Upper lobe of left lung (tissue), 6 donors: Measurements from ENCODE around the gene PCGF3. TPM values are rescaled to one million over a fixed set of nuclear protein-coding genes. Genes with fewer than 3 reads are reported as not detected.

Source experiments
- ATAC-seq, 2 donors: fragments of 200-7000 bp; cut with Tn5 transposase; one replicate each; pipeline ENCODE4 v1.9.1; 2022; ENCODE audit warnings: mild to moderate bottlenecking in 2 of 2, moderate library complexity in 2 of 2; ENCODE audit not compliant: low FRiP score in 2 of 2
- DNase-seq, 2 donors: peaks; one replicate each; pipeline ENCODE4 v3.0.0-alpha.2; 2019 to 2020
- H3K27ac ChIP-seq, 4 donors: fragments of 200-600 bp; sonication (generic); one replicate each; pipeline ENCODE4 v1.5.1; 2016 to 2019
- H3K27me3 ChIP-seq, 4 donors: fragments of 200-600 bp; sonication (generic); one replicate each; pipeline ENCODE4 v1.5.1; 2017 to 2019
- H3K36me3 ChIP-seq, 4 donors: fragments of 200-600 bp; sonication (generic); one replicate each; pipeline ENCODE4 v1.5.1; 2016 to 2019
- H3K4me1 ChIP-seq, 4 donors: fragments of 200-600 bp; sonication (generic); one replicate each; pipeline ENCODE4 v1.5.1; 2018 to 2019
- H3K4me3 ChIP-seq, 4 donors: fragments of 200-600 bp; sonication (generic); one replicate each; pipeline ENCODE4 v1.5.1; 2017 to 2019; ENCODE audit warnings: mild to moderate bottlenecking in 2 of 4, moderate library complexity in 1 of 4
- H3K9me3 ChIP-seq, 4 donors: fragments of 200-600 bp; sonication (generic); one replicate each; pipeline ENCODE4 v1.5.1; 2018 to 2019
- CTCF ChIP-seq, 6 experiments: fragments of 450-650 bp in 4 of 6; fragments of 200-600 bp in 2 of 6; sonication (generic) in 2 of 6; IDR thresholded peaks; one replicate each; pipeline ENCODE4 v1.5.1; 2016 to 2019; ENCODE audit warnings: antibody characterized with exemption in 6 of 6
- EP300 ChIP-seq, 4 donors: sonication (generic); formaldehyde crosslinking; IDR thresholded peaks; one replicate each; pipeline ENCODE4 v1.5.1; 2017; ENCODE audit warnings: antibody characterized with exemption in 4 of 4, control low read depth in 2 of 4
- POLR2A ChIP-seq, 4 donors: fragments of 450-650 bp; IDR thresholded peaks; one replicate each; pipeline ENCODE4 v1.5.1; 2016 to 2017; ENCODE audit warnings: antibody characterized with exemption in 4 of 4, mild to moderate bottlenecking in 2 of 4
- POLR2AphosphoS5 ChIP-seq, 2 donors: sonication (generic); formaldehyde crosslinking; IDR thresholded peaks; one replicate each; pipeline ENCODE4 v1.5.1; 2017; ENCODE audit warnings: antibody characterized with exemption in 2 of 2
- WGBS, 2 donors: methylation state at CpG; one replicate each; pipeline ENCODE4 v1.1.5; 2017 to 2018; 5-methylcytosine and 5-hydroxymethylcytosine counted together
- total RNA-seq, 6 donors: library from RNA; depleted of rRNA in 4 of 6; stranded (reverse); fragments of >200 nt in 4 of 6; gene quantifications; one replicate each; pipeline versions ENCODE4 v1.1.0 to v1.2.1, GENCODE V29; 2016 to 2021
- donor health status: DM: no; HTN: no; CAD: no; lungs with moderate emphysema.
- donor health status: DM: no; HTN: yes; CAD: no; lungs with severe emphysema.

PCGF3 gene
- total RNA-seq, 6 donors from 2014 or later: 36.4 to 150 (median 41.0) TPM

- TF ChIP-seq POLR2AphosphoS5 (IDR thresholded peaks at IDR 0.05): no peak
- no peak for TF ChIP-seq EP300 (IDR thresholded peaks at IDR 0.05)
- no peak for TF ChIP-seq CTCF (IDR thresholded peaks at IDR 0.05)
- no peak for TF ChIP-seq POLR2A (IDR thresholded peaks at IDR 0.05)
- Histone ChIP-seq H3K9me3 (no peaks in the 10 kb centered on the region), H3K4me3 (no peak overlapping the region), H3K27ac (no peak overlapping the region), H3K27me3 (no peaks in the 10 kb centered on the region), H3K36me3 (peaks cover 0 to 8% (median 0%) of the 10 kb centered on the region in 4 donors), H3K4me1 (peaks cover 0 to 35% (median 0%) of the 10 kb centered on the region in 4 donors)
- DNase-seq: no peak
- WGBS, 2 donors: 89 to 93% methylated on average over 10 to 18 of the region's 18 CpGs
- no peak for ATAC-seq
Observed at GRCh38 chr4:714087-714486, 8.5 kb downstream of the PCGF3 start.

- Histone ChIP-seq H3K36me3 (peaks cover 0 to 9% (median under 1%) of the 10 kb centered on the region in 4 donors), H3K27ac (no peak overlapping the region), H3K4me3 (no peak overlapping the region), H3K27me3 (no peaks in the 10 kb centered on the region), H3K9me3 (no peaks in the 10 kb centered on the region), H3K4me1 (peaks cover 12 to 38% (median 14%) of the 10 kb centered on the region in 4 donors)
- ATAC-seq (no peak), DNase-seq (no peak)
- WGBS, 2 donors: 85 to 86% methylated on average over 15 to 34 of the region's 34 CpGs
- no peak for TF ChIP-seq POLR2AphosphoS5 (IDR thresholded peaks at IDR 0.05)
- no peak for TF ChIP-seq CTCF (IDR thresholded peaks at IDR 0.05)
- no peak for TF ChIP-seq EP300 (IDR thresholded peaks at IDR 0.05)
- TF ChIP-seq POLR2A (IDR thresholded peaks at IDR 0.05): no peak
Observed at GRCh38 chr4:717601-718320, 12.1 kb downstream of the PCGF3 start.

- DNase-seq (no peak), ATAC-seq (no peak)
- TF ChIP-seq POLR2AphosphoS5 (IDR thresholded peaks at IDR 0.05): no peak
- WGBS, 2 donors: 89 to 91% methylated on average over 7 to 8 of the region's 8 CpGs
- Histone ChIP-seq H3K4me3 (no peak overlapping the region), H3K36me3 (peaks cover 0 to 16% (median 7%) of the 10 kb centered on the region in 4 donors), H3K27me3 (no peaks in the 10 kb centered on the region), H3K9me3 (no peaks in the 10 kb centered on the region), H3K4me1 (peaks cover 12 to 35% (median 14%) of the 10 kb centered on the region in 4 donors), H3K27ac (no peak overlapping the region)
Observed at GRCh38 chr4:718460-718859, 12.8 kb downstream of the PCGF3 start.

- peak overlapping the region in 3 of 4 donors; percentile 53 to 57 (median 55) for H3K27ac ChIP-seq
- peaks cover 12 to 35% (median 14%) of the 10 kb centered on the region in 4 donors for H3K4me1 ChIP-seq
- ATAC-seq: no peak
- 94 to 95% methylated on average over 58 to 59 of the region's 59 CpGs for WGBS, 2 donors
- H3K4me3 ChIP-seq: no peak overlapping the region
- H3K9me3 ChIP-seq: no peaks in the 10 kb centered on the region
- peaks cover 0 to 11% (median 8%) of the 10 kb centered on the region in 4 donors for H3K36me3 ChIP-seq
- DNase-seq: peak in 1 of 2 donors; percentile 74
- no peaks in the 10 kb centered on the region for H3K27me3 ChIP-seq
- TF ChIP-seq CTCF (IDR thresholded peaks at IDR 0.05) (no peak), POLR2A (IDR thresholded peaks at IDR 0.05) (no peak), EP300 (IDR thresholded peaks at IDR 0.05) (no peak), POLR2AphosphoS5 (IDR thresholded peaks at IDR 0.05) (no peak)
Observed at GRCh38 chr4:720111-720860, 14.7 kb downstream of the PCGF3 start.
